HG03432 (cell line): ENCODE measurements around the gene PSAP.

Experiments used
- ATAC-seq: cut with Tn5 transposase; IDR thresholded peaks from one replicate; pipeline ENCODE4 v1.9.1; 2021; ENCODE audit warnings: mild to moderate bottlenecking, moderate library complexity; ENCODE audit not compliant: unreplicated experiment

The PSAP gene

DNA sequence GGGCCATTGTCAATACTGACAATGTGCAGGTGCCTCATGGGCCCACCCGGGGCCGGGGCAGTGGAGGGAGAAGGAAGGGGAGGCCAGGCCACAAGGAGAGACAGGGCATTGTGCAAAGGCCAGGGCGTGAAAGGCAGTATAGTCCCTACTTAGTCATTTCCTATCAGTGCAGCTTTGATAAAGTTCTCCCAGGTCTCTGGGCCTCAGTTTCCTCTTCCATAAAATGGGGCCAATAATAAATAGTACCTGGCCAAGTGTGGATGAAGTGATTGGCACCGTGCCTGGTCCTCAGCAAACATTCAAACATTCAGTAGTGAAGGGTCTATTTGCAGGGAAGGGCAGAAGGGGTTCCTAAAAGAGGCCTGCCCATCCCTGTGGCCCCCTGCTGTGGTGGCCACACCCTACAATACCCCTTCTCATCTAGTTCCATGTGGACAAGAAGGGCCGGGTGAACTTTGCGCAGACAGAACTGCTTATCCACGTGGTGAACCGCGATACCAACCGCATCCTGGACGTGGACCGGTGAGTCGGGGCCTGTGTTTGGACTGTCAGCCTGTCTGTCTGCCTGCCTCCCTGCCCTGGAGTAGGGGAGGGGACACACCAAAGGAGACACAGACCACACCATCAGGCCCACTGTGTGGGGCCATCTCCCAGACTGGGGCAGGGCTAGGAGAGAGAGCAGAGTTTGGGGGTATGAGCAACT is 40.9 kb downstream of the PSAP start:
- ATAC-seq = no peak

- no peak for ATAC-seq
These were observed 41.4 kb downstream of the PSAP start for GRCh38 chr10:71809628-71810027.

- no peak for ATAC-seq
These were observed 43.2 kb downstream of the PSAP start for GRCh38 chr10:71807557-71808510.

- ATAC-seq = no peak
These were observed 44.1 kb downstream of the PSAP start for GRCh38 chr10:71806704-71807556.

- no peak for ATAC-seq
These were observed 45.0 kb downstream of the PSAP start for GRCh38 chr10:71805776-71806703.

- no peak for ATAC-seq
These were observed 47.0 kb downstream of the PSAP start for GRCh38 chr10:71804077-71804476.

GRCh38 chr10:71802715-71803488 is 48.1 kb downstream of the PSAP start:
- no peak for ATAC-seq

GRCh38 chr10:71802235-71802634 is 48.8 kb downstream of the PSAP start:
- ATAC-seq = no peak

DNA sequence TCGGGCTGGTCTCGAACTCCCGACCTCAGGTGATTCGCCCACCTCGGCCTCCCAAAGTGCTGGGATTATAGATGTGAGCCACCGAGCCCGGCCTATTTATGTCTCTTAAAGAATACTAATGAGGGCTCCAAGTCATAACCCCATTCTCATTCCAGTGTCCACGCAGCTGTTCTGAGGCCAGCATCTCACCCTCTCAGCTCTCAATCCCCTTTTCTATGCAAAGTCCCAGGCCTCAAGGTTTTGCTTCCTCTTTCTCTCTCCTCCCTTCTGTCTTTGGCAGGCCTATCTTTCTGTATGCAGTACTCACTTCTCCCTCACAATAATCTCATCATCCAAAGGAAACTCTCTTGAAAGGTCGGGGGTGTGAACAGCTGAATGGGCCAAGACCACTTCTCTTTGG is 49.7 kb downstream of the PSAP start:
- ATAC-seq = peak; percentile 90

DNA sequence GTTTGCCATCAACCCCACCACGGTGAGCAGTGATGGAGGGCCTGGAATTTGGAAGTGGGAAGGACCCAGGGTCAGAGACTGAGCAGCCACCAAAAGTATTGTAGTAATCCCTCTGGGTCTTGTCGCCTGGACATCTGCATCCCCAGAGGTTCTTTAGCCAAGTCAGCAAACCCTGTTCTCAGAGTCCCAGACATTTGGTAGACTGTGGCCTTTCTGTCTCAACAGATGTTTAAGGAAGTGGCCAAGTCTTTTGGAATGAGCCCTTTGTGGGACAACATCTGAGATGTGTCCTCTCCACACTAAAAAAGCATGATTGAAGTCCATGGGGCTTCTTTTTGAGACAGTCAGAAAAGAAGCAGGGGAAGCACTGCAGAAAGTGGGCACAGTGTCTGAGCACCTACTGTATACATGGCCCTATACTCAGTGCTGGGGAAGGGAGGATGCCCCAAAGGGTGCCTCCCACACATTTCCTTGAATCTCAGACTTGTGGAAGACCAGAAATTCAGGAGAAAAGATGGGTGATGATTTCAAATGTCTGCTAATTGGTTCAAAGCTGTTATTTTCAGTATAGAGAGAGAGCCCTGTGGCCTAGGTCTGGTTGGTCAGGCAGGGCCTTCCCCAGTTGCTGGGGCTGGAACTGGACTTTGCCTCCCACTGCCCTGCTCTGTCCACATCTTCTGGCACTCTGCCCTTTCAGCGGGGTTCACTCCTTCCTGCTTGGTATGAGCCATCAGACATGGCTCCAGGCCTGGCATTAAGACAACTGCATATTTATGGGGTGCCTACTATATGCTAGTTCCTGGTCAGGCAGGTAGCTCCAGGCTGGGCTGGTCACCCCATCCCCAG is 51.2 kb downstream of the PSAP start:
- ATAC-seq = no peak

DNA sequence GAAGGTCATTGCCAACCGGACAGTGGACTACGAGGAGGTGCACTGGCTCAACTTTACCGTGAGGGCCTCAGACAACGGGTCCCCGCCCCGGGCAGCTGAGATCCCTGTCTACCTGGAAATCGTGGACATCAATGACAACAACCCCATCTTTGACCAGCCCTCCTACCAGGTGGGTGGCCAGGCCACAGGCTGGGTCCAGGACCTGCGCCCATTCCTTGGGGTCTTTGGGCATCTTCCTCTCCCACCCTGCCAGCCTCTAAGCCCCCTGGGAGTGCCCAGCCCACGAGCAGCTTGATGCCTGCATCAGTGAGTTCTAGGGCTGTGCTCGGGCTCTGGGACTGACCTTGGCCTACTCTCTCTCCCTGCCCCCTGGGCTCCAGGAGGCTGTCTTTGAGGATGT is 51.9 kb downstream of the PSAP start:
- no peak for ATAC-seq

DNA sequence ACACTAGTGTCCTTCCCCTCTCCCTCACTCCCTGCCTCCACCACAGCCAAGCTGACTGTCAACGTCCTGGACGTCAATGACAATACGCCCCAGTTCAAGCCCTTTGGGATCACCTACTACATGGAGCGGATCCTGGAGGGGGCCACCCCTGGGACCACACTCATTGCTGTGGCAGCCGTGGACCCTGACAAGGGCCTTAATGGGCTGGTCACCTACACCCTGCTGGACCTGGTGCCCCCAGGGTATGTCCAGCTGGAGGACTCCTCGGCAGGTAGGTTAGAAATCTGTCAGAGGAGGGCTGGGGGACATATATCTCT is 52.8 kb downstream of the PSAP start:
- no peak for ATAC-seq

- no peak for ATAC-seq
These were observed 53.3 kb downstream of the PSAP start for GRCh38 chr10:71797533-71798307.

DNA sequence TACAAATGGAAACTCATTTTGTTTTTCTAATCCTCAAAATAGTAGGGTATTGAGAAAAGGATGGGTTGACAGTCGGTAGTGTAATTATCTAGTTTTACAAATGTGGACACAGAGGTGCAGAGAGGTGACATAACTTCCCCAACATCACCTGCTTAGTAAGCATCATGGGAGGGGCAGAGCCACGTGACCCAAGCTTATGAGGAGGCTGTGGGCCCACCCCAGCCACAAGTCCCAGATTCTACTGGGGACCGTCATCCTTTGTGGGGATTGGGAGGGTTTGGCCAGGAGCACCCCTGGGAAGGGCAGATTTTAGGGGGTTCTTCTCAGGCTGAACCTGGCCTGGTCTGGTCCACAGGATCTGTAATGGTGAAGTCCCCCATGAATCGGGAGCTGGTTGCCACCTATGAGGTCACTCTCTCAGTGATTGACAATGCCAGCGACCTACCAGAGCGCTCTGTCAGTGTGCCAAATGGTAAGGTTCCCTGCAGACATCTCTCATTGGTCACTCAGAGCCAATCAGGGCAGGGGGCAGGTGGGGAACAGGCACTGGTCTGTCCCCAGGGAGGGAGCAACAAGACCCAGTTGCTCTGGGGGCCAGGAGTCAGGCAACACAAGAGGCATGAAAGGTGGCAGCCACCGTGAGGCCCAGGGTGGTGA is 54.2 kb downstream of the PSAP start:
- ATAC-seq = no peak

DNA sequence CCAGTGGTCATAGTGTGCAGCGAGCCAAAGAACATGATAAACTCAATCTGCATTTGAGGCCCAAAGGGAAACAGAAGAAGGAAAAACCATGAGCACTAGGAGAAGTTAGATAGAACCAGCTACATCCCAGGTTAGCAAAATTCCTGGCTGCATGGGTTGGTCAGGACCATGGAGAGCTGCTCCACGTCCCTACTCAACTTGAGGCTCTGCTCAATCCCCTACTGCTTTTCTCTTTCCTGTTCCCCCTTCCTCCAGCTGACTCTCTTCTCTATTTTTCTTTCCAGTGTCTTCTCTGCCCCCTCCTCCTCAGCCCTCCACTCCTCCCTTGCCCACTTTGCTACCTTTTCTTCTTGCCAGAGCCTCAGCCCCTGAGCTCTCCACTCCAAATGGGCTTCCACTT is 55.8 kb downstream of the PSAP start:
- no peak for ATAC-seq

- no peak for ATAC-seq
These were observed 60.2 kb downstream of the PSAP start for GRCh38 chr10:71790749-71791440.

GRCh38 chr10:71789871-71790270 is 61.2 kb downstream of the PSAP start:
- no peak for ATAC-seq
